BJ (cell line): Measurements from ENCODE around the gene ZNF862. TPM values are rescaled to one million over a fixed set of nuclear protein-coding genes. Genes with fewer than 3 reads are reported as not detected.
"Not testable (repeated sequence)": the region's sequence is repeated elsewhere in the genome, so short reads cannot be mapped to it uniquely, and the experiment has no call there.

Experiments used
- CTCF ChIA-PET: fragments of 350-600 bp; formaldehyde crosslinking; extraction: SDS; loops from one replicate; lab custom pipeline; 2021; ENCODE audit warnings: antibody characterized with exemption, inconsistent platforms; lab: Yijun Ruan, JAX
- POLR2A ChIA-PET: fragments of 300-600 bp; sonication (Branson Sonifier 250); formaldehyde crosslinking; extraction: SDS; loops from one replicate; lab custom pipeline; 2021; ENCODE audit warnings: antibody characterized with exemption; lab: Charles Lee
- DNase-seq: peaks from one replicate; pipeline ENCODE4 v3.0.0-alpha.2; 2011; ENCODE audit warnings: low read depth
- H3K27me3 ChIP-seq: 2 replicates; pipeline ENCODE4 v1.6.0; 2011; ENCODE audit warnings: low read length; ENCODE audit not compliant: control insufficient read depth, insufficient read depth
- H3K36me3 ChIP-seq: 2 replicates; pipeline ENCODE4 v1.5.1; 2011; ENCODE audit warnings: low read length; ENCODE audit not compliant: control insufficient read depth, insufficient read depth
- H3K4me3 ChIP-seq: 2 replicates; pipeline ENCODE4 v1.5.1; 2011; ENCODE audit warnings: low read depth, mild to moderate bottlenecking, control low read depth, low read length
- CTCF ChIP-seq: IDR thresholded peaks from 2 replicates; pipeline ENCODE4 v1.5.1; 2011; ENCODE audit warnings: low read depth, mild to moderate bottlenecking, control low read depth, inconsistent platforms, low read length, moderate library complexity; ENCODE audit not compliant: insufficient read depth
- polyA plus RNA-seq: library from polyadenylated mRNA; depleted of rRNA; stranded (reverse); fragments of >200 nt; gene quantifications from 2 replicates; pipeline ENCODE4 v1.2.3, GENCODE V29; 2011

The ZNF862 gene
- polyA plus RNA-seq, 1 experiment, result 20.4 TPM

- peaks cover 2% of the 10 kb centered on the region for H3K27me3 ChIP-seq
- H3K36me3 ChIP-seq, result no peaks in the 10 kb centered on the region
- TF ChIP-seq CTCF, result no peak
- DNase-seq, result no peak
- no peak overlapping the region for H3K4me3 ChIP-seq
- POLR2A ChIA-PET, result interaction anchor here (0.6 kb wide), 1 partner anchor 12 kb away, joined by 4 read pairs; the partner anchor contains the start of gene ZNF862
- CTCF ChIA-PET, result interaction anchor here (1.6 kb wide), 1 partner anchor 13 kb away, joined by 3 read pairs; no protein-coding TSS in a partner anchor
These were observed 11.7 kb upstream of the ZNF862 start for GRCh38 chr7:149826344-149827088.

GRCh38 chr7:149827089-149827981 lies 10.8 kb upstream of the ZNF862 start:
- Histone ChIP-seq H3K27me3 (peaks cover 5% of the 10 kb centered on the region), H3K4me3 (no peak overlapping the region), H3K36me3 (no peaks in the 10 kb centered on the region)
- DNase-seq, result no peak
- TF ChIP-seq CTCF, result no peak
- POLR2A ChIA-PET, result interaction anchor here (0.6 kb wide), 1 partner anchor 11 kb away, joined by 4 read pairs; the partner anchor contains the start of gene ZNF862
- CTCF ChIA-PET, result interaction anchor here (1.6 kb wide), 1 partner anchor 12 kb away, joined by 3 read pairs; no protein-coding TSS in a partner anchor

GRCh38 chr7:149828357-149829309 lies 9.5 kb upstream of the ZNF862 start:
- no peak for DNase-seq
- CTCF ChIA-PET, result interaction anchor here (0.8 kb wide), 1 partner anchor 43 kb away, joined by 3 read pairs; no protein-coding TSS in a partner anchor
- POLR2A ChIA-PET, result no interaction called here
- Histone ChIP-seq H3K27me3 (peaks cover 10% of the 10 kb centered on the region), H3K4me3 (no peak overlapping the region), H3K36me3 (no peaks in the 10 kb centered on the region)
- TF ChIP-seq CTCF, result no peak

- CTCF ChIA-PET, DNase-seq, POLR2A ChIA-PET, H3K36me3 ChIP-seq, H3K4me3 ChIP-seq: not testable (repeated sequence)
- peaks cover 13% of the 10 kb centered on the region for H3K27me3 ChIP-seq
These were observed 7.6 kb upstream of the ZNF862 start for GRCh38 chr7:149830527-149830926.
